Retina (tissue), 1 donor: ENCODE data around the gene CSTPP1.
"Not testable (repeated sequence)": the region's sequence is repeated elsewhere in the genome, so short reads cannot be mapped to it uniquely, and the experiment has no call there.

Experiments
- DNase-seq: peaks from one replicate; pipeline ENCODE4 v3.0.0-alpha.2; 2016

The CSTPP1 gene

GRCh38 chr11:46913484-46913883 is 23.1 kb upstream of the CSTPP1 start:
- no peak for DNase-seq

- DNase-seq, result peak; percentile 48
These were observed 22.2 kb upstream of the CSTPP1 start for GRCh38 chr11:46914363-46914762.

GRCh38 chr11:46914910-46915309 is 21.7 kb upstream of the CSTPP1 start:
- DNase-seq, result no peak

GRCh38 chr11:46916286-46917108 is 20.1 kb upstream of the CSTPP1 start:
- peak; percentile 81 for DNase-seq

- no peak for DNase-seq
These were observed 19.3 kb upstream of the CSTPP1 start for GRCh38 chr11:46917109-46917761.

GRCh38 chr11:46917762-46918082 is 18.8 kb upstream of the CSTPP1 start:
- peak; percentile 73 for DNase-seq

GRCh38 chr11:46918083-46918787 is 18.3 kb upstream of the CSTPP1 start, which contains the start of gene LRP4:
Gene LRP4, minus strand, starts transcription at chr11:46918550. Its CDS starts 171 bp downstream, at chr11:46918379.
- no peak for DNase-seq

- peak; percentile 51 for DNase-seq
These were observed 17.6 kb upstream of the CSTPP1 start for GRCh38 chr11:46918788-46919513.

- no peak for DNase-seq
These were observed 15.8 kb upstream of the CSTPP1 start for GRCh38 chr11:46920755-46921154.

- DNase-seq, result not testable (repeated sequence)
These were observed 8.6 kb upstream of the CSTPP1 start for GRCh38 chr11:46927928-46928327.

GRCh38 chr11:46928701-46929100 is 7.9 kb upstream of the CSTPP1 start:
- not testable (repeated sequence) for DNase-seq

GRCh38 chr11:46930089-46930488 is 6.5 kb upstream of the CSTPP1 start:
- DNase-seq, result no peak

- no peak for DNase-seq
These were observed 5.6 kb downstream of the CSTPP1 start for GRCh38 chr11:46942172-46942571.

GRCh38 chr11:46944356-46945075 is 8.0 kb downstream of the CSTPP1 start:
- DNase-seq, result no peak

GRCh38 chr11:46947399-46948077 is 11.0 kb downstream of the CSTPP1 start:
- no peak for DNase-seq

- no peak for DNase-seq
These were observed 12.0 kb downstream of the CSTPP1 start for GRCh38 chr11:46948378-46949131.

GRCh38 chr11:46949297-46949696 is 12.7 kb downstream of the CSTPP1 start:
- no peak for DNase-seq

GRCh38 chr11:46951864-46952263 is 15.3 kb downstream of the CSTPP1 start:
- DNase-seq, result no peak

GRCh38 chr11:46952553-46952952 is 16.0 kb downstream of the CSTPP1 start:
- no peak for DNase-seq

- no peak for DNase-seq
These were observed 16.5 kb downstream of the CSTPP1 start for GRCh38 chr11:46953093-46953492.

- no peak for DNase-seq
These were observed 22.2 kb downstream of the CSTPP1 start for GRCh38 chr11:46958777-46959176.
